ENCODE results near the gene MOBP.

Gene MOBP

DNA sequence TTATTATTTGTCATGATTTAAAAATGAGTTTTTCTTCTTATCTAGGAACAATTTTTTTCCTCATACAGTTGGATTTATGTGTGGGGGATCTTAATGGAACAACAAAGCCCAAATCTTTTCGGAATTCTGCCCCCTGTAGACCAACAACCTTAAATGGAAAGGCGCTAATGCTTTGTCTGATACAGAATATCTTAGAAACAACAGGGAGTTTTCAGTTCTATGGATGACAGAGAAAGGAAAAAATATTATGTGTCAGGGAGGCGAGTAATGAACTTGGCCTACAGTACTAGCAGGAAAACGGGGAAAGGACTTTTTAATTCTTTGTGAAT lies 592 bp downstream of the MOBP start:
- TF ChIP-seq, protein P1, sequence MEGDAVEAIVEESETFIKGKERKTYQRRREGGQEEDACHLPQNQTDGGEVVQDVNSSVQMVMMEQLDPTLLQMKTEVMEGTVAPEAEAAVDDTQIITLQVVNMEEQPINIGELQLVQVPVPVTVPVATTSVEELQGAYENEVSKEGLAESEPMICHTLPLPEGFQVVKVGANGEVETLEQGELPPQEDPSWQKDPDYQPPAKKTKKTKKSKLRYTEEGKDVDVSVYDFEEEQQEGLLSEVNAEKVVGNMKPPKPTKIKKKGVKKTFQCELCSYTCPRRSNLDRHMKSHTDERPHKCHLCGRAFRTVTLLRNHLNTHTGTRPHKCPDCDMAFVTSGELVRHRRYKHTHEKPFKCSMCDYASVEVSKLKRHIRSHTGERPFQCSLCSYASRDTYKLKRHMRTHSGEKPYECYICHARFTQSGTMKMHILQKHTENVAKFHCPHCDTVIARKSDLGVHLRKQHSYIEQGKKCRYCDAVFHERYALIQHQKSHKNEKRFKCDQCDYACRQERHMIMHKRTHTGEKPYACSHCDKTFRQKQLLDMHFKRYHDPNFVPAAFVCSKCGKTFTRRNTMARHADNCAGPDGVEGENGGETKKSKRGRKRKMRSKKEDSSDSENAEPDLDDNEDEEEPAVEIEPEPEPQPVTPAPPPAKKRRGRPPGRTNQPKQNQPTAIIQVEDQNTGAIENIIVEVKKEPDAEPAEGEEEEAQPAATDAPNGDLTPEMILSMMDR (conservative IDR thresholded peaks at IDR 0.05) = no peak

DNA sequence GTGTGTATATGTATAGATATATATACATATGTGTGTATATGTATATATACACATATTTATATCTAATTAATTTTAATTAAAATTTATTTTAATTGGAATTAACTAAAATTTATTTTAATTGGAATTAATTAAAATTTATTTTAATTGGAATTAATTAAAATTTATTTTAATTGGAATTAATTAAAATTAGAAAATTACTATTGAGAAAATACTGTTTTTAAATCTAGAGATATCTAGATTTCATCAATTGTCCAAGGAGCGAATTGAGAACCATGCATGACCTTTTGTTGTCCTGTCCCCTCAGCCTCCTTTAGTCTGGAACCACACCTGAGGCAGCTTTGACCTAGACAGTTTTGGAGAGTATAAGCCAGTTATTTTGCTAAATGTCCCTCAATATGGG lies 1.8 kb downstream of the MOBP start:
- no peak overlapping the region for H3K27ac ChIP-seq
- TF ChIP-seq, protein P1 (conservative IDR thresholded peaks at IDR 0.05) = no peak

More for the DNA sequence above, 592 bp downstream of the MOBP start:
- H3K27ac ChIP-seq = no peak overlapping the region

GRCh38 chr3:39469945-39470344 lies 2.5 kb downstream of the MOBP start:
- H3K27ac ChIP-seq = no peak overlapping the region
- TF ChIP-seq, protein P1 (conservative IDR thresholded peaks at IDR 0.05) = no peak

GRCh38 chr3:39471652-39472051 lies 4.2 kb downstream of the MOBP start:
- H3K27ac ChIP-seq = no peak overlapping the region
- TF ChIP-seq, protein P1 (conservative IDR thresholded peaks at IDR 0.05) = no peak

- TF ChIP-seq, protein P1 (conservative IDR thresholded peaks at IDR 0.05) = no peak
- no peak overlapping the region for H3K27ac ChIP-seq
Measured at GRCh38 chr3:39473452-39474125, 6.1 kb downstream of the MOBP start.

DNA sequence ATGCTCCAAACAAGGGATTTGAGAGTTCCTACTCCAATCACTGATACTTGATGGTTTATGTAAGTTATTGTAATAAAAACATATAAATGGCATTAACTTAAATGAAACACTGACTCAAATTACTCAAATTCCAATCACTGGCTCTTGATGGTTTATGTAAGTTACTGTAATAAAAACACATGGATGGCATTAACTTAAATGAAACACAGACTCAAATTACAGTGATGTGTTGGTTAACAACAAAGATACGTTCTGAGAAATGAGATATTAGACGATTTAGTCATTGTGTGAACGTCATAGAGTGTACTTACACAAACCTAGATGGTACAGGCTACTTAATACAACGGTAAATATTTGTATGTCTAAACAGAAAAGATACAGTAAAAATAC lies 6.6 kb downstream of the MOBP start:
- TF ChIP-seq, protein P1 (conservative IDR thresholded peaks at IDR 0.05) = no peak
- H3K27ac ChIP-seq = no peak overlapping the region

DNA sequence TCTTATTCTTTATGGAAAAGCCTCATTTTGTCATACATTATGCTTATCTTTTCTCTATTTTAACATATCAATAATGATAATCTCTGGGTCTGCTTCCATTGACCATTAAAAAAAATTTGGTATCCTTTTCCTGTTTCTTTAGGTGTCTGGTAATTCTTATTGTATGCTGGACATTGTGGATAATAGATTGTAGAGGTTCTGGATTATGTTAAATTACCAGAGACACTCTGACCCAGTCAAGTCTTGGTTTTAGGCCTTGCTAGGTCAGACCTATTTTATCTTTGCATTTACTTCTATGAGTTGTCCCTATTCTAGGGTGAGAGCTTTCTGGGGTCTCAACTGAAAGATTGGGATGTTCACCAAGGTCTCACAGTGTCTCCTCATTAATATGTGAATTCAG lies 9.3 kb downstream of the MOBP start:
- TF ChIP-seq, protein P1 (conservative IDR thresholded peaks at IDR 0.05) = no peak
- H3K27ac ChIP-seq = no peak overlapping the region

All from VCaP (cell line).